ENCODE data around the gene S100A13.

DNA sequence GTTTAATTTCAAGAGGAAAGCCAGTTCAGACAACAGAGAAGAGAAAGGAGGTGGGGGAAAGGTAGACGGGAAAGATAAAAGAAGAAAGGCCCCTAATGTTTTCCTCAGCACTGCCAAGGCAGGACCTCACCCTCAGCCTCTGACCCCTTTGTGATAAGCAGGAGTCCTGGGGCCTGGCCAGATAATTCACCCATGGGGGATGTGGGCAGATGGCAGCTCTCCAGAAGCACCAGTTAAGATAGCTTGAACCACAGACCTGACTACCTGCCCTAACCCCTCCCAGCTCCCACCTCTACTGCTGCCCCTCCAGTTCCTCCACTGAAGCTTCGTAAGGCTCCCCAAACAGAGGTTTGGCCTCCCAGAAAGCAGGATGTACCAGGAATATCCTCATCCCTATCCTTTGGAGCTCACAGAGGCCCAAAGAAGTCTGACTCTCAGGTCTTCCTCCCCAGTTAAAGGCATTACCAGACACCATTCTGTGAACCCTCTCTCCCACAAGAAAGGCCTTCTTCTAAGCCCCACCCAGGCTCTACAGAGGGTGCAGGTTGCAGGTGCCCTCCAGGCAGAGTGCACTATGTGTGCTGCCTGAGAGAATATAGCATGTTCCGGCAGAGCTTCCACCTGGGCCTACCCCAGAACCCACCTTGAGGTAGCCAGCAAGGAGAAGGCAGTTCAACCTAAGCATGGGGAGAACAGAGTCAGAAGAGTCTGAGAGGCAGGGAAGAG lies 22.0 kb upstream of the S100A13 start:
- TF ChIP-seq, protein P1, sequence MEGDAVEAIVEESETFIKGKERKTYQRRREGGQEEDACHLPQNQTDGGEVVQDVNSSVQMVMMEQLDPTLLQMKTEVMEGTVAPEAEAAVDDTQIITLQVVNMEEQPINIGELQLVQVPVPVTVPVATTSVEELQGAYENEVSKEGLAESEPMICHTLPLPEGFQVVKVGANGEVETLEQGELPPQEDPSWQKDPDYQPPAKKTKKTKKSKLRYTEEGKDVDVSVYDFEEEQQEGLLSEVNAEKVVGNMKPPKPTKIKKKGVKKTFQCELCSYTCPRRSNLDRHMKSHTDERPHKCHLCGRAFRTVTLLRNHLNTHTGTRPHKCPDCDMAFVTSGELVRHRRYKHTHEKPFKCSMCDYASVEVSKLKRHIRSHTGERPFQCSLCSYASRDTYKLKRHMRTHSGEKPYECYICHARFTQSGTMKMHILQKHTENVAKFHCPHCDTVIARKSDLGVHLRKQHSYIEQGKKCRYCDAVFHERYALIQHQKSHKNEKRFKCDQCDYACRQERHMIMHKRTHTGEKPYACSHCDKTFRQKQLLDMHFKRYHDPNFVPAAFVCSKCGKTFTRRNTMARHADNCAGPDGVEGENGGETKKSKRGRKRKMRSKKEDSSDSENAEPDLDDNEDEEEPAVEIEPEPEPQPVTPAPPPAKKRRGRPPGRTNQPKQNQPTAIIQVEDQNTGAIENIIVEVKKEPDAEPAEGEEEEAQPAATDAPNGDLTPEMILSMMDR (IDR thresholded peaks at IDR 0.05) = no peak
- TF ChIP-seq POLR2A (IDR thresholded peaks at IDR 0.05) (no peak), POLR2AphosphoS5 (IDR thresholded peaks at IDR 0.05) (no peak)

All from suprapubic skin (tissue), 4 donors.